Smooth muscle cell (in vitro differentiated cells): ENCODE results near the gene SAXO1. TPM values are rescaled to one million over a fixed set of nuclear protein-coding genes. Genes with fewer than 3 reads are reported as not detected.
"Not testable (repeated sequence)": the region's sequence is repeated elsewhere in the genome, so short reads cannot be mapped to it uniquely, and the experiment has no call there.

Source experiments
- DNase-seq: peaks from one replicate; lab custom pipeline; 2025; ENCODE audit not compliant: unreplicated experiment; lab: John Stamatoyannopoulos, UW
- H2AFZ ChIP-seq: fragments of 200-600 bp; sonication (generic); 2 replicates; pipeline ENCODE4 v1.6.0; 2016; ENCODE audit warnings: antibody characterized with exemption, low read depth, mild to moderate bottlenecking
- H3F3A ChIP-seq: fragments of 200-600 bp; sonication (generic); 2 replicates; pipeline ENCODE4 v1.6.0; 2017; ENCODE audit warnings: antibody characterized with exemption, low read depth
- H3K27ac ChIP-seq: fragments of 200-600 bp; sonication (generic); 2 replicates; pipeline ENCODE4 v1.5.1; 2016; ENCODE audit warnings: low read depth, mild to moderate bottlenecking
- H3K27me3 ChIP-seq: fragments of 200-600 bp; sonication (generic); 2 replicates; pipeline ENCODE4 v1.6.1; 2016; ENCODE audit warnings: low read depth, mild to moderate bottlenecking
- H3K36me3 ChIP-seq: fragments of 200-600 bp; sonication (generic); 2 replicates; pipeline ENCODE4 v1.5.1; 2016; ENCODE audit warnings: low read depth
- H3K4me1 ChIP-seq: fragments of 200-600 bp; sonication (generic); 2 replicates; pipeline ENCODE4 v1.5.1; 2016; ENCODE audit warnings: low read depth
- H3K4me2 ChIP-seq: fragments of 200-600 bp; sonication (generic); 2 replicates; pipeline ENCODE4 v1.6.0; 2016; ENCODE audit warnings: mild to moderate bottlenecking
- H3K4me3 ChIP-seq: fragments of 200-600 bp; sonication (generic); 2 replicates; pipeline ENCODE4 v1.5.1; 2016; ENCODE audit warnings: mild to moderate bottlenecking
- H3K79me2 ChIP-seq: fragments of 200-600 bp; sonication (generic); 2 replicates; pipeline ENCODE4 v1.6.0; 2016; ENCODE audit warnings: low read depth, mild to moderate bottlenecking
- H3K9ac ChIP-seq: fragments of 200-600 bp; sonication (generic); 2 replicates; pipeline ENCODE4 v1.6.0; 2016; ENCODE audit warnings: low read depth
- H3K9me3 ChIP-seq: fragments of 200-600 bp; sonication (generic); replicated peaks from 2 replicates; pipeline ENCODE4 v1.5.1; 2016; ENCODE audit warnings: low read depth
- H4K20me1 ChIP-seq: fragments of 200-600 bp; sonication (generic); 2 replicates; pipeline ENCODE4 v1.6.0; 2016; ENCODE audit warnings: low read depth
- CTCF ChIP-seq: fragments of 200-600 bp; sonication (generic); IDR thresholded peaks from 2 replicates; pipeline ENCODE4 v1.5.1; 2017; ENCODE audit warnings: borderline replicate concordance, mild to moderate bottlenecking, antibody characterized with exemption; ENCODE audit not compliant: insufficient read depth, poor library complexity, severe bottlenecking
- WGBS: methylation state at CpG from one replicate; pipeline ENCODE4 v1.1.7; 2016; ENCODE audit warnings: low lambda C conversion rate; 5-methylcytosine and 5-hydroxymethylcytosine counted together
- polyA plus RNA-seq: library from polyadenylated mRNA; unstranded; fragments of >200 nt; fragmentation: Nextera tagmentation; extraction: Ambion mirVana; gene quantifications from 2 replicates; pipeline ENCODE4 v1.2.1, GENCODE V29; 2016
- total RNA-seq: library from RNA; depleted of rRNA; stranded (reverse); fragments of >200 nt; gene quantifications from 2 replicates; pipeline ENCODE4 v1.2.3, GENCODE V29; 2014

SAXO1 gene
- total and polyA plus RNA-seq, 2 experiments from 2014 or later: 0.08 TPM; not detected in 1

GRCh38 chr9:18999173-18999785 lies 33.7 kb downstream of the SAXO1 start:
- H3K9ac ChIP-seq: no peak overlapping the region
- H3K27me3 ChIP-seq: no peaks in the 10 kb centered on the region
- H3K9me3 ChIP-seq: no peaks in the 10 kb centered on the region
- H3K79me2 ChIP-seq: no peaks in the 10 kb centered on the region
- no peak overlapping the region for H2AFZ ChIP-seq
- H3K4me2 ChIP-seq: no peak overlapping the region
- H3F3A ChIP-seq: no peaks in the 10 kb centered on the region
- H3K4me1 ChIP-seq: peaks cover 7% of the 10 kb centered on the region
- H3K27ac ChIP-seq: no peak overlapping the region
- no peak overlapping the region for H3K4me3 ChIP-seq
- WGBS: 91% methylated on average over 23 of the region's 28 CpGs
- TF ChIP-seq CTCF: no peak
- no peak for DNase-seq
- H4K20me1 ChIP-seq: no peaks in the 10 kb centered on the region
- no peaks in the 10 kb centered on the region for H3K36me3 ChIP-seq

GRCh38 chr9:18997151-18997550 lies 35.9 kb downstream of the SAXO1 start:
- H3K9me3 ChIP-seq: no peaks in the 10 kb centered on the region
- no peaks in the 10 kb centered on the region for H3K36me3 ChIP-seq
- TF ChIP-seq CTCF: no peak
- no peak overlapping the region for H3K4me2 ChIP-seq
- H3K79me2 ChIP-seq: no peaks in the 10 kb centered on the region
- WGBS: 96% methylated on average over 2 of the region's 2 CpGs
- H3K27me3 ChIP-seq: no peaks in the 10 kb centered on the region
- H4K20me1 ChIP-seq: no peaks in the 10 kb centered on the region
- no peak overlapping the region for H3K27ac ChIP-seq
- H3F3A ChIP-seq: no peaks in the 10 kb centered on the region
- no peak overlapping the region for H3K4me3 ChIP-seq
- H3K9ac ChIP-seq: no peak overlapping the region
- peaks cover 7% of the 10 kb centered on the region for H3K4me1 ChIP-seq
- no peak for DNase-seq
- H2AFZ ChIP-seq: no peak overlapping the region

DNA sequence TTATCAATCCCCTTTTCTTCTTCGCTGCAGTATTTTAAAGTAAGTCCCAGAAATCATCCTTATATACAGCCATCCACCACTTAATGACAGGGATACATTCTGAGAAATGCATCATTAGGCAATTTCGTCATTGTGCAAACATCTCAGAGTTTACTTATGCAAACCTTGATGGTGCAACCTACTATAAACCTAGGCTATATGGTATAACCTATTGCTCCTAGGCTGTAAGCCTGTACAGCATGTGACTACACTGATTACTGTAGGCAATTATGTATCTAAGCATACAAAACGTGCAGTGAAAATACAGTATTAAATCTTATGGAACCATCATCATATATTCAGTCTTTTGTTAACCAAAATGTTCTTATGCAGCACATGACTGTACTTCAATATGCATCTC lies 36.8 kb downstream of the SAXO1 start:
- H4K20me1 ChIP-seq: no peaks in the 10 kb centered on the region
- H3F3A ChIP-seq: no peaks in the 10 kb centered on the region
- no peak for TF ChIP-seq CTCF
- no peak overlapping the region for H3K27ac ChIP-seq
- H3K79me2 ChIP-seq: no peaks in the 10 kb centered on the region
- DNase-seq: no peak
- H3K9ac ChIP-seq: no peak overlapping the region
- no peaks in the 10 kb centered on the region for H3K9me3 ChIP-seq
- H3K4me1 ChIP-seq: peaks cover 7% of the 10 kb centered on the region
- 84% methylated on average over 3 of the region's 3 CpGs for WGBS
- no peaks in the 10 kb centered on the region for H3K36me3 ChIP-seq
- no peak overlapping the region for H3K4me2 ChIP-seq
- no peak overlapping the region for H2AFZ ChIP-seq
- H3K4me3 ChIP-seq: no peak overlapping the region
- H3K27me3 ChIP-seq: no peaks in the 10 kb centered on the region

- no peak for TF ChIP-seq CTCF
- 57% methylated on average over 10 of the region's 10 CpGs for WGBS
- Histone ChIP-seq H3F3A (no peaks in the 10 kb centered on the region), H3K4me3 (no peak overlapping the region), H4K20me1 (no peaks in the 10 kb centered on the region), H3K9ac (no peak overlapping the region), H3K4me1 (peaks cover 7% of the 10 kb centered on the region), H3K4me2 (no peak overlapping the region), H3K36me3 (no peaks in the 10 kb centered on the region), H3K27ac (no peak overlapping the region), H3K79me2 (no peaks in the 10 kb centered on the region), H3K9me3 (no peaks in the 10 kb centered on the region), H3K27me3 (no peaks in the 10 kb centered on the region), H2AFZ (no peak overlapping the region)
- DNase-seq: no peak
These were observed 38.6 kb downstream of the SAXO1 start for GRCh38 chr9:18994263-18994916.

- not testable (repeated sequence) for H3K9me3 ChIP-seq, H3K4me2 ChIP-seq, H3K27ac ChIP-seq, H3K36me3 ChIP-seq, H3K79me2 ChIP-seq, H3K4me3 ChIP-seq, DNase-seq, H2AFZ ChIP-seq, H4K20me1 ChIP-seq, H3F3A ChIP-seq, H3K4me1 ChIP-seq, H3K27me3 ChIP-seq, H3K9ac ChIP-seq
- WGBS: 95% methylated on average over 4 of the region's 4 CpGs
These were observed 41.8 kb downstream of the SAXO1 start for GRCh38 chr9:18991197-18991596.
